ENCODE data around the gene SMARCAL1.
A peak's percentile ranks its signal among the peaks of the same experiment; 100 is the strongest.

SMARCAL1 gene

DNA sequence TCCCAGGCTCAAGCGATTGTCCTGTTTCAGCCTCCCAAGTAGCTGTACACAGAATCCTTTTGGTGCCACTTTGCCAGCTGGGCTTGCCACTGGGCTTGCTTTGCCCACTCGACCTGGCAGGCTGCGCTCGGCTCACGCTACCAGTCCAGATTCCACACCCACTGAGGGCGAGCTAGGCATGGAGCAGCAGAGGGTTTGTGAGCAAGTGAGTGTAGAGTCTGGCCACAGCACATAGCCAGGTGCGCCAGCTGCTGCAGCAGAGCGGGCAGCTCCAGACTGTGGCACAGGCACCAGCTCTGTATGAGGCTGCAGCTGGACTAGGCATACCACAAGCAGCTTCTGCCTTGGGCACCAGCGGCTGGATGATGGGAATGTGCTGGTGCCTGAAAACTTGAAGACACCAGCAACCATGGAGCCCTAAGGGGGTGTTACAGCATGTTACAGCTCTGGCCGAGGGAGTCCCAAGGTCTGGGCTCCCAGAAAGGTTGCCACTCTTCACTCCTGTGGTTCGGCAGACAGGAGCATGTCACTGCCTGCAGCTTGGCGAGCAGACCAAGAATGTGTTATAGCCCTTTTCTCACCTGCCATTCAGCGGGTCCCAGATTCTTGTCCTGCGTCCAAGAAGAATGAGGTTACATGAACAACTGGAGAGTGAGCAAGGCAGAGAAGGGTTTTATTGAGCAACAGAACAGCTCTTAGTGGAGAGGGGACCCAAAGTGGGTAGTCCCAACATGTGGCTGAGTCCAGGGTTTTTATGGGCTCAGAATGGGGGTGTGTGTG is 12.9 kb downstream of the SMARCAL1 start:
- H3K4me1 ChIP-seq (ENCODE audit: control insufficient read depth, insufficient read depth, low read length), result no peaks in the 10 kb centered on the region
- H3K36me3 ChIP-seq (ENCODE audit: control insufficient read depth in 2 of 2, insufficient read depth in 1 of 2, low read length in 2 of 2), result peaks cover 21 to 100% of the 10 kb centered on the region in 2 experiments
- ChIA-PET CTCF (interaction anchor here (0.7 kb wide), 1 partner anchor 1656 kb away, joined by 3 read pairs; no protein-coding TSS in a partner anchor), POLR2A (no interaction called here)
- no peak overlapping the region for H3K4me3 ChIP-seq (ENCODE audit: low read depth, low read length)
- no peak for TF ChIP-seq KLF10 (tag by site-specific recombination; IDR thresholded peaks at IDR 0.05)
- peak; percentile 31; the same call in 1 of the 2 replicates for TF ChIP-seq TRIM28 (IDR thresholded peaks at IDR 0.05; ENCODE audit: borderline replicate concordance, low read length)
- TF ChIP-seq ZEB2 (tag by site-specific recombination; IDR thresholded peaks at IDR 0.05), result no peak
- TF ChIP-seq ZNF341 (tag by site-specific recombination; IDR thresholded peaks at IDR 0.05; ENCODE audit: low read depth), result no peak
- no peak for TF ChIP-seq SCRT1 (tag by site-specific recombination; IDR thresholded peaks at IDR 0.05; ENCODE audit: borderline replicate concordance)
- TF ChIP-seq SETDB1 (IDR thresholded peaks at IDR 0.05; ENCODE audit: insufficient read length, low read length), result peak; percentile 39
- TF ChIP-seq, protein P1, sequence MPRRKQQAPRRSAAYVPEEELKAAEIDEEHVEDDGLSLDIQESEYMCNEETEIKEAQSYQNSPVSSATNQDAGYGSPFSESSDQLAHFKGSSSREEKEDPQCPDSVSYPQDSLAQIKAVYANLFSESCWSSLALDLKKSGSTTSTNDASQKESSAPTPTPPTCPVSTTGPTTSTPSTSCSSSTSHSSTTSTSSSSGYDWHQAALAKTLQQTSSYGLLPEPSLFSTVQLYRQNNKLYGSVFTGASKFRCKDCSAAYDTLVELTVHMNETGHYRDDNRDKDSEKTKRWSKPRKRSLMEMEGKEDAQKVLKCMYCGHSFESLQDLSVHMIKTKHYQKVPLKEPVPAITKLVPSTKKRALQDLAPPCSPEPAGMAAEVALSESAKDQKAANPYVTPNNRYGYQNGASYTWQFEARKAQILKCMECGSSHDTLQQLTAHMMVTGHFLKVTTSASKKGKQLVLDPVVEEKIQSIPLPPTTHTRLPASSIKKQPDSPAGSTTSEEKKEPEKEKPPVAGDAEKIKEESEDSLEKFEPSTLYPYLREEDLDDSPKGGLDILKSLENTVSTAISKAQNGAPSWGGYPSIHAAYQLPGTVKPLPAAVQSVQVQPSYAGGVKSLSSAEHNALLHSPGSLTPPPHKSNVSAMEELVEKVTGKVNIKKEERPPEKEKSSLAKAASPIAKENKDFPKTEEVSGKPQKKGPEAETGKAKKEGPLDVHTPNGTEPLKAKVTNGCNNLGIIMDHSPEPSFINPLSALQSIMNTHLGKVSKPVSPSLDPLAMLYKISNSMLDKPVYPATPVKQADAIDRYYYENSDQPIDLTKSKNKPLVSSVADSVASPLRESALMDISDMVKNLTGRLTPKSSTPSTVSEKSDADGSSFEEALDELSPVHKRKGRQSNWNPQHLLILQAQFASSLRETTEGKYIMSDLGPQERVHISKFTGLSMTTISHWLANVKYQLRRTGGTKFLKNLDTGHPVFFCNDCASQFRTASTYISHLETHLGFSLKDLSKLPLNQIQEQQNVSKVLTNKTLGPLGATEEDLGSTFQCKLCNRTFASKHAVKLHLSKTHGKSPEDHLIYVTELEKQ (tag by site-specific recombination; IDR thresholded peaks at IDR 0.05; ENCODE audit: borderline replicate concordance), result no peak
- no peak for TF ChIP-seq ZNF623 (tag by site-specific recombination; IDR thresholded peaks at IDR 0.05)
- no peak for TF ChIP-seq PRDM6 (tag by site-specific recombination; IDR thresholded peaks at IDR 0.05)
- TF ChIP-seq YY2 (tag by site-specific recombination; IDR thresholded peaks at IDR 0.05), result no peak
- no peak for TF ChIP-seq RBAK (tag by site-specific recombination; IDR thresholded peaks at IDR 0.05)
- no peak for TF ChIP-seq GLI4 (tag by site-specific recombination; IDR thresholded peaks at IDR 0.05)
- no peak overlapping the region for H3K27ac ChIP-seq (ENCODE audit: extremely low read depth, low read depth, low read length)
- H3K9me3 ChIP-seq (ENCODE audit: control insufficient read depth, insufficient read depth, low read depth, low read length), result no peaks in the 10 kb centered on the region

DNA sequence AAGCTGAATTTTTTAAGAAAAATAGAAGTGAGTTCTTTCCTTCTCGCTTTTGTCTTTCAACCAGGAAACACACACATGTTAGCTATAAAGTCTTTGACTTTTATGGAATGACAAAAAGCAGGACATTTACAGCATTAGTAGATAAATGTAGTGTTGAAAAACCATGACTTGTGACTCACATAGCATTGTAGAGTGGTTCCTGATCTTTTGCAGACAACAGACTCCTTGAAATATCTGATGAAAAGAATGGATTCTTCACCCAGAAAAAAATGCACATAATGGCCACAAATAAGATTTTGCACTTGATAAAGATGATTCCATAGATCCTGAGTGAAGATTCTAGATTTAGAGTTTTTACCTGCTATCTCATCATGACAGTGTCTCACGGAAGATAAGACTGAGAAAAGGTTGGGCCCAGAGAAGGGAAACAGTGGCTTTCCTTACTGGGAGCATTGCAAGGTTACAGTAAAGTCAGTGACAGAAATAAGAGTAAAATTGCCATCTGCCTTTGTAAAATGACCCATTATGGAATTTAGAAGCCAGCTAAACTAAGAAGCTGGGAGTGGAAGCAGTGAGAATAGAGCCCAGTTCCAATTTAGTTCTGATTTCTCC is 14.0 kb downstream of the SMARCAL1 start:
- TF ChIP-seq KLF17 (tag by site-specific recombination; IDR thresholded peaks at IDR 0.05), result no peak
- no peak for TF ChIP-seq WT1 (tag by site-specific recombination; IDR thresholded peaks at IDR 0.05)
- TF ChIP-seq, protein P2, sequence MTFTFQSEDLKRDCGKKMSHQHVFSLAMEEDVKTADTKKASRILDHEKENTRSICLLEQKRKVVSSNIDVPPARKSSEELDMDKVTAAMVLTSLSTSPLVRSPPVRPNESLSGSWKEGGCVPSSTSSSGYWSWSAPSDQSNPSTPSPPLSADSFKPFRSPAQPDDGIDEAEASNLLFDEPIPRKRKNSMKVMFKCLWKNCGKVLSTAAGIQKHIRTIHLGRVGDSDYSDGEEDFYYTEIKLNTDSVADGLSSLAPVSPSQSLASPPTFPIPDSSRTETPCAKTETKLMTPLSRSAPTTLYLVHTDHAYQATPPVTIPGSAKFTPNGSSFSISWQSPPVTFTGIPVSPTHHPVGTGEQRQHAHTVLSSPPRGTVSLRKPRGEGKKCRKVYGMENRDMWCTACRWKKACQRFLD (tag by site-specific recombination; IDR thresholded peaks at IDR 0.05), result no peak
- TF ChIP-seq ZBTB44 (tag by site-specific recombination; IDR thresholded peaks at IDR 0.05), result no peak
- TF ChIP-seq ZNF311 (tag by site-specific recombination; IDR thresholded peaks at IDR 0.05; ENCODE audit: borderline replicate concordance), result no peak
- TF ChIP-seq ZNF114 (tag by site-specific recombination; IDR thresholded peaks at IDR 0.05), result no peak
- TF ChIP-seq ZNF354C (tag by site-specific recombination; IDR thresholded peaks at IDR 0.05; ENCODE audit: borderline replicate concordance, low read depth), result no peak
- TF ChIP-seq ZNF37A (tag by site-specific recombination; IDR thresholded peaks at IDR 0.05), result no peak
- TF ChIP-seq KLF7 (tag by site-specific recombination; IDR thresholded peaks at IDR 0.05; ENCODE audit: borderline replicate concordance), result no peak
- TF ChIP-seq YY2 (tag by site-specific recombination; IDR thresholded peaks at IDR 0.05), result no peak
- TF ChIP-seq ZNF585B (tag by site-specific recombination; IDR thresholded peaks at IDR 0.05), result no peak
- no peak for TF ChIP-seq REPIN1 (tag by site-specific recombination; IDR thresholded peaks at IDR 0.05; ENCODE audit: low read depth)
- no peak for TF ChIP-seq GFI1B (tag by site-specific recombination; IDR thresholded peaks at IDR 0.05)
- TF ChIP-seq ZNF529 (tag by site-specific recombination; IDR thresholded peaks at IDR 0.05; ENCODE audit: insufficient replicate concordance), result no peak
- TF ChIP-seq ZBTB17 (tag by site-specific recombination; IDR thresholded peaks at IDR 0.05), result no peak
- no peak overlapping the region for H3K4me3 ChIP-seq (ENCODE audit: low read depth, low read length)
- POLR2A ChIA-PET, result interaction anchor here (0.6 kb wide), 1 partner anchor 98 kb away, joined by 7 read pairs; no protein-coding TSS in a partner anchor
- no peaks in the 10 kb centered on the region for H3K9me3 ChIP-seq (ENCODE audit: control insufficient read depth, insufficient read depth, low read depth, low read length)
- H3K36me3 ChIP-seq (ENCODE audit: control insufficient read depth in 2 of 2, insufficient read depth in 1 of 2, low read length in 2 of 2), result peaks cover 19 to 100% of the 10 kb centered on the region in 2 experiments
- CTCF ChIA-PET, result no interaction called here
- H3K27ac ChIP-seq (ENCODE audit: extremely low read depth, low read depth, low read length), result no peak overlapping the region
- no peaks in the 10 kb centered on the region for H3K4me1 ChIP-seq (ENCODE audit: control insufficient read depth, insufficient read depth, low read length)

Data from HEK293 (cell line).